ENCODE results near the gene ANXA3. TPM values are rescaled to one million over a fixed set of nuclear protein-coding genes. Genes with fewer than 3 reads are reported as not detected.

ANXA3 gene
- polyA plus RNA-seq, 1 donor from 2014 or later: 0.27 TPM

- Histone ChIP-seq H3K9ac (ENCODE audit: low read length) (no peak overlapping the region), H3K9me2 (ENCODE audit: insufficient read depth, low read length) (no peaks in the 10 kb centered on the region), H3K9me3 (ENCODE audit: low read length) (no peaks in the 10 kb centered on the region), H3K27ac (ENCODE audit: low read length) (no peak overlapping the region), H4K20me1 (ENCODE audit: insufficient read depth) (no peaks in the 10 kb centered on the region), H2AFZ (ENCODE audit: low read depth, low read length) (no peak overlapping the region), H3F3A (ENCODE audit: insufficient read depth, low read length, poor library complexity, severe bottlenecking) (no peaks in the 10 kb centered on the region), H3K27me3 (ENCODE audit: insufficient read depth, low read depth, low read length) (no peaks in the 10 kb centered on the region), H3K4me3 (ENCODE audit: low read length) (no peak overlapping the region), H3K36me3 (ENCODE audit: insufficient read depth, low read length) (no peaks in the 10 kb centered on the region), H3K4me2 (ENCODE audit: low read length) (no peak overlapping the region), H3K79me2 (replicated peaks; ENCODE audit: insufficient read depth, low read length) (no peaks in the 10 kb centered on the region)
- TF ChIP-seq POLR2AphosphoS5 (IDR thresholded peaks at IDR 0.05) (no peak), EP300 (conservative IDR thresholded peaks at IDR 0.05; ENCODE audit: poor library complexity, severe bottlenecking) (no peak), CTCF (IDR thresholded peaks at IDR 0.05; ENCODE audit: poor library complexity, severe bottlenecking) (no peak), REST (IDR thresholded peaks at IDR 0.05; ENCODE audit: borderline replicate concordance) (no peak), RAD21 (conservative IDR thresholded peaks at IDR 0.05) (no peak), EZH2 (IDR thresholded peaks at IDR 0.05; ENCODE audit: borderline replicate concordance, insufficient read depth, low read length, poor library complexity, severe bottlenecking) (no peak), MXI1 (conservative IDR thresholded peaks at IDR 0.05; ENCODE audit: poor library complexity, severe bottlenecking) (no peak), SMC3 (conservative IDR thresholded peaks at IDR 0.05; ENCODE audit: poor library complexity) (no peak)
These were observed 108.1 kb downstream of the ANXA3 start for GRCh38 chr4:78659665-78660064.

Small RNAs within 50 kb of the gene (small RNA-seq; reads per million reads assigned to genes)
- gene HIGD1AP13 (0 reads per million in 3 experiments), gene RF00019 (0 to 1.2 (median 0) reads per million in 3 experiments)

Other genes with a start within 250 kb of the ANXA3 start
- gene BMP2K, start 224.6 kb downstream of the ANXA3 start, polyA plus RNA-seq: 14.3 and 14.7 TPM in 2 replicates

Measured in neural cell (in vitro differentiated cells).